ENCODE results near the gene SMIM33. TPM values are rescaled to one million over a fixed set of nuclear protein-coding genes. Genes with fewer than 3 reads are reported as not detected.

Gene SMIM33
- total and polyA plus RNA-seq, 2 donors (not counting 1 experiment from before 2014, with no cell fraction given) = not detected

DNA sequence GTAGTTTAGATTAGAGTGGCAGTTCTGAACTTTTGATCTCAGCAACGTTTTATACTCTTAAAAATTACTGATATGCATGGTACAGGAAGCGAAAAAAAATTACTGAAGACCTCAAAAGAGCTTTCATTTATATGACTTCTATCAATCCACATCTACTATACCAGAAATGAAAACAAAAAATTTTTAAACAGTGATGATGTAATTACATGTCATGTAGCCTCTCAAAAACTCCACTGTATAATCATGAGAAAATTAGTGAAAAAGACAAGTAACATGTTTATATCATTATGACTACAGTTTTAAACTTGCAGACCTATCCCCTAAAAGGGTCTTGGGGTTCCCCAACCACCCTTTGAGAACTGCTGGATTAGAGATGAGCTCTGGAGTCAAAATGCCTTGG, 40.8 kb upstream of the SMIM33 start:
- ChIA-PET CTCF (interaction anchor here (1.0 to 1.3 kb wide), 3 partner anchors 9 to 335 kb away, joined by 3 to 5 read pairs (median 5); partner anchors contain the start of gene DNAJC18), POLR2A (no interaction called here)
- H3K4me3 ChIP-seq (ENCODE audit: control extremely low read depth in 1 of 5, extremely low read depth in 1 of 5, insufficient read depth in 1 of 5, low read depth in 2 of 5, low read length in 4 of 5) = no peak overlapping the region
- no peaks in the 10 kb centered on the region for H3K79me2 ChIP-seq (ENCODE audit: control insufficient read depth, insufficient read depth, low read length)
- H2AFZ ChIP-seq (ENCODE audit: insufficient read depth, low read depth, low read length, poor library complexity, severe bottlenecking) = no peak overlapping the region
- no peaks in the 10 kb centered on the region for H3K4me1 ChIP-seq (ENCODE audit: control insufficient read depth in 2 of 2, insufficient read depth in 2 of 2, low read length in 2 of 2)
- H3K27ac Mint-ChIP-seq = no peak overlapping the region
- H3K4me3 Mint-ChIP-seq = no peak overlapping the region
- H3K27me3 ChIP-seq (replicated peaks in 1 of 4; ENCODE audit: control extremely low read depth in 1 of 4, control insufficient read depth in 3 of 4, insufficient read depth in 4 of 4, low read length in 3 of 4) = no peaks in the 10 kb centered on the region
- no peak for DNase-seq
- H3K9me3 Mint-ChIP-seq (ENCODE audit: insufficient read depth) = no peaks in the 10 kb centered on the region
- intact Hi-C loops (cut with micrococcal nuclease) = no loop called here
- TF ChIP-seq EZH2 (IDR thresholded peaks at IDR 0.05; ENCODE audit: borderline replicate concordance, insufficient read depth, low read depth, low read length, poor library complexity, severe bottlenecking) = no peak
- TF ChIP-seq, protein P1, sequence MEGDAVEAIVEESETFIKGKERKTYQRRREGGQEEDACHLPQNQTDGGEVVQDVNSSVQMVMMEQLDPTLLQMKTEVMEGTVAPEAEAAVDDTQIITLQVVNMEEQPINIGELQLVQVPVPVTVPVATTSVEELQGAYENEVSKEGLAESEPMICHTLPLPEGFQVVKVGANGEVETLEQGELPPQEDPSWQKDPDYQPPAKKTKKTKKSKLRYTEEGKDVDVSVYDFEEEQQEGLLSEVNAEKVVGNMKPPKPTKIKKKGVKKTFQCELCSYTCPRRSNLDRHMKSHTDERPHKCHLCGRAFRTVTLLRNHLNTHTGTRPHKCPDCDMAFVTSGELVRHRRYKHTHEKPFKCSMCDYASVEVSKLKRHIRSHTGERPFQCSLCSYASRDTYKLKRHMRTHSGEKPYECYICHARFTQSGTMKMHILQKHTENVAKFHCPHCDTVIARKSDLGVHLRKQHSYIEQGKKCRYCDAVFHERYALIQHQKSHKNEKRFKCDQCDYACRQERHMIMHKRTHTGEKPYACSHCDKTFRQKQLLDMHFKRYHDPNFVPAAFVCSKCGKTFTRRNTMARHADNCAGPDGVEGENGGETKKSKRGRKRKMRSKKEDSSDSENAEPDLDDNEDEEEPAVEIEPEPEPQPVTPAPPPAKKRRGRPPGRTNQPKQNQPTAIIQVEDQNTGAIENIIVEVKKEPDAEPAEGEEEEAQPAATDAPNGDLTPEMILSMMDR (IDR thresholded peaks at IDR 0.05) = no peak
- no peaks in the 10 kb centered on the region for H3K27me3 Mint-ChIP-seq
- H4K20me1 ChIP-seq (ENCODE audit: control insufficient read depth, insufficient read depth, low read length, poor library complexity, severe bottlenecking) = no peaks in the 10 kb centered on the region
- peaks cover 0 to 6% of the 10 kb centered on the region in 2 experiments for H3K36me3 ChIP-seq (replicated peaks in 1 of 2; ENCODE audit: control extremely low read depth in 1 of 2, control insufficient read depth in 1 of 2, extremely low read depth in 1 of 2, insufficient read depth in 2 of 2, low read length in 1 of 2)
- ATAC-seq (ENCODE audit: low read depth) = no peak
- no peak overlapping the region for H3K27ac ChIP-seq (ENCODE audit: low read length in 2 of 2)
- H3K4me2 ChIP-seq (replicated peaks; ENCODE audit: low read depth, low read length, poor library complexity, severe bottlenecking) = no peak overlapping the region
- no peaks in the 10 kb centered on the region for H3K4me1 Mint-ChIP-seq
- H3K9ac ChIP-seq (ENCODE audit: low read length) = no peak overlapping the region
- no peaks in the 10 kb centered on the region for H3K9me3 ChIP-seq (ENCODE audit: control extremely low read depth in 1 of 3, control insufficient read depth in 2 of 3, insufficient read depth in 1 of 3, low read length in 2 of 3)
- no CpG with 5 or more reads among the region's 2 CpGs for WGBS (ENCODE audit: insufficient coverage)

DNA sequence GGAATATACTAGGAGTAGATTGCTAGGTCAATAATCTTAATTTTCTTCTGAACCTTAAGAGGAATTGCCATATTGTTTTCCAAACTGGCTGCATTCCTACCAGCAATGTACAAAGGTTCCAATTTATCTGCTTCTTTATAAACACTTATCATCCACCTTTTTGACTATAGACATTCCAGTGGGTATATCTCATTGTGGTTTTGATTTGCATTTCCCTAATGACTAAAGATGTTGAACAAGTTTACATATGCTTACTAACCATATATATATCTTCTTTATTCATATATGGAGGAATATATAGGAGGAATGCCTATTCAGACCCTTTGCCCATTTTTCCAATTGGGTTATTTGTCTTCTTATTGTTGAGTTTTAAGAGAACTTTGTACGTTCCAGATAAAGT, 39.1 kb upstream of the SMIM33 start:
- Histone ChIP-seq H3K4me1 (ENCODE audit: control insufficient read depth in 2 of 2, insufficient read depth in 2 of 2, low read length in 2 of 2) (no peaks in the 10 kb centered on the region), H3K79me2 (ENCODE audit: control insufficient read depth, insufficient read depth, low read length) (no peaks in the 10 kb centered on the region), H3K9me3 (ENCODE audit: control extremely low read depth in 1 of 3, control insufficient read depth in 2 of 3, insufficient read depth in 1 of 3, low read length in 2 of 3) (no peaks in the 10 kb centered on the region), H3K36me3 (replicated peaks in 1 of 2; ENCODE audit: control extremely low read depth in 1 of 2, control insufficient read depth in 1 of 2, extremely low read depth in 1 of 2, insufficient read depth in 2 of 2, low read length in 1 of 2) (peaks cover 0 to 2% of the 10 kb centered on the region in 2 experiments), H2AFZ (ENCODE audit: insufficient read depth, low read depth, low read length, poor library complexity, severe bottlenecking) (no peak overlapping the region), H3K4me3 (ENCODE audit: control extremely low read depth in 1 of 5, extremely low read depth in 1 of 5, insufficient read depth in 1 of 5, low read depth in 2 of 5, low read length in 4 of 5) (no peak overlapping the region), H4K20me1 (ENCODE audit: control insufficient read depth, insufficient read depth, low read length, poor library complexity, severe bottlenecking) (no peaks in the 10 kb centered on the region), H3K27ac (ENCODE audit: low read length in 2 of 2) (no peak overlapping the region), H3K9ac (ENCODE audit: low read length) (no peak overlapping the region), H3K27me3 (replicated peaks in 1 of 4; ENCODE audit: control extremely low read depth in 1 of 4, control insufficient read depth in 3 of 4, insufficient read depth in 4 of 4, low read length in 3 of 4) (no peaks in the 10 kb centered on the region), H3K4me2 (replicated peaks; ENCODE audit: low read depth, low read length, poor library complexity, severe bottlenecking) (no peak overlapping the region)
- WGBS (ENCODE audit: insufficient coverage) = no CpG with 5 or more reads among the region's 1 CpG
- CTCF ChIA-PET = interaction anchor here (0.8 kb wide), 1 partner anchor 9 kb away, joined by 3 read pairs; no protein-coding TSS in a partner anchor
- DNase-seq (no peak), ATAC-seq (ENCODE audit: low read depth) (no peak)
- Mint-ChIP-seq H3K4me1 (no peaks in the 10 kb centered on the region), H3K27me3 (no peaks in the 10 kb centered on the region), H3K27ac (no peak overlapping the region), H3K4me3 (no peak overlapping the region), H3K9me3 (ENCODE audit: insufficient read depth) (no peaks in the 10 kb centered on the region)
- intact Hi-C loops (cut with micrococcal nuclease) = no loop called here
- POLR2A ChIA-PET = interaction anchor here (0.7 kb wide), 1 partner anchor 479 kb away, joined by 3 read pairs; no protein-coding TSS in a partner anchor
- TF ChIP-seq EZH2 (IDR thresholded peaks at IDR 0.05; ENCODE audit: borderline replicate concordance, insufficient read depth, low read depth, low read length, poor library complexity, severe bottlenecking) = no peak
- TF ChIP-seq, protein P1 (IDR thresholded peaks at IDR 0.05) = no peak

Data from B cell (primary cell).